Activated T-helper 1 cell treated with anti-CD3 and anti-CD28 coated beads, Interleukin-12 subunit alpha, Interleukin-12 subunit beta, Interleukin-2, Interleukin-4 antibody, amounts not matched to agents 30 ng/mL and 10 ng/mL and 1 ng/mL, durations not matched to agents 14 hours and 24 hours and 36 hours (primary cell): Measurements from ENCODE around the gene GEMIN2. TPM values are rescaled to one million over a fixed set of nuclear protein-coding genes. Genes with fewer than 3 reads are reported as not detected.
A peak's percentile ranks its signal among the peaks of the same experiment; 100 is the strongest.
"Not testable (repeated sequence)": the region's sequence is repeated elsewhere in the genome, so short reads cannot be mapped to it uniquely, and the experiment has no call there.

ENCODE experiments used
- DNase-seq: peaks from one replicate; pipeline ENCODE4 v3.0.0; 2021; ENCODE audit warnings: low spot score
- H3K27ac Mint-ChIP-seq: one replicate; pipeline ENCODE4 v1.8.0; 2021; ENCODE audit warnings: mild to moderate bottlenecking, mixed read lengths
- H3K27me3 Mint-ChIP-seq: one replicate; pipeline ENCODE4 v1.8.0; 2022; ENCODE audit warnings: mild to moderate bottlenecking, moderate library complexity, mixed read lengths; ENCODE audit not compliant: insufficient read depth
- H3K36me3 Mint-ChIP-seq: one replicate; pipeline ENCODE4 v1.8.0; 2021; ENCODE audit warnings: low read depth, mixed read lengths
- H3K4me1 Mint-ChIP-seq: one replicate; pipeline ENCODE4 v1.8.0; 2021; ENCODE audit warnings: low read depth, mixed read lengths
- H3K4me3 Mint-ChIP-seq: one replicate; pipeline ENCODE4 v1.8.0; 2021; ENCODE audit warnings: mild to moderate bottlenecking, moderate library complexity, mixed read lengths
- H3K9me3 Mint-ChIP-seq: one replicate; pipeline ENCODE4 v1.8.0; 2021; ENCODE audit warnings: mixed read lengths
- intact Hi-C: fragments of 100-400 bp; cut with micrococcal nuclease; formaldehyde crosslinking; loops from one replicate; pipeline ENCODE4 v1.15.1; 2024
- total RNA-seq: library from RNA; stranded (reverse); gene quantifications from 2 replicates; pipeline ENCODE4 v1.2.3, GENCODE V29; 2022

The GEMIN2 gene
- total RNA-seq, 1 donor from 2014 or later, result 22.2 TPM

DNA sequence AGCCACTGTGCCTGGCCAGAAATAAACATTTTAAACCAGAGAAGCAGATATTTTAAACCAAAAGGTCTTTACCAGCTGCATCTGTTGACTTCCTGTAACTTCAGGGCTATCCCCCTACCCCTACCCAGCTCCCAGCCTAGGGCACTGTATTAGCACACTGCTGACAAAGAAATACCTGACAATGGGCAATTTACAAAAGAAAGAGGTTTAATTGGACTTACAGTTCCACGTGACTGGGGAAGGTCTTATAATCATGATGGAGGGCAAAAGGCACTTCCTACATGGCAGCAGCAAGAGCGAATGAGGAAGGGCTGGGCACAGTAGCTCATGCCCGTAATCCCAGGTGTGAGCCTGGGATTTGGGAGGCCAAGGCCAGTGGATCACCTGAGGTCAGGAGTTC lies 26.0 kb downstream of the GEMIN2 start:
- Mint-ChIP-seq H3K4me3 (no peak overlapping the region), H3K36me3 (peaks cover 40% of the 10 kb centered on the region), H3K27me3 (no peaks in the 10 kb centered on the region), H3K9me3 (peaks cover 5% of the 10 kb centered on the region), H3K4me1 (peaks cover 4% of the 10 kb centered on the region), H3K27ac (peak overlapping the region; percentile 67)
- intact Hi-C loops, result no loop called here
- DNase-seq, result no peak

DNA sequence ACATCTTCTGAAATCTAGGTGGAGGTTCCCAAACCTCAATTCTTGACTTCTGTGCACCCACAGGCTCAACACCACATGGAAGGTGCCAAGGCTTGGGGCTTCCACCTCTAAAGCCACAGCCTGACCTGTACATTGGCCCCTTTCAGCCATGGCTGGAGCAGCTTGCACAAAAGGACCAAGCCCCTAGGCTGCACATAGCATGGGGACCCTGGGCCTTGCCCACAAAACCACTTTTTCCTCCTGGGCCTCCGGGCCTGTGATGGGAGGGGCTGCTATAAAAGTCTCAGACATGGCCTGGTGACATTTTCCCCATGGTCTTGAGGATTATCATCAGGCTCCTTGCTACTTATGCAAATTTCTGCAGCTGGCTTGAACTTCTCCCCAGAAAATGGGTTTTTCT lies 27.5 kb downstream of the GEMIN2 start:
- H3K4me3 Mint-ChIP-seq, H3K27ac Mint-ChIP-seq, intact Hi-C loops, H3K27me3 Mint-ChIP-seq, H3K9me3 Mint-ChIP-seq, H3K4me1 Mint-ChIP-seq, DNase-seq: not testable (repeated sequence)
- peaks cover 33% of the 10 kb centered on the region for H3K36me3 Mint-ChIP-seq

DNA sequence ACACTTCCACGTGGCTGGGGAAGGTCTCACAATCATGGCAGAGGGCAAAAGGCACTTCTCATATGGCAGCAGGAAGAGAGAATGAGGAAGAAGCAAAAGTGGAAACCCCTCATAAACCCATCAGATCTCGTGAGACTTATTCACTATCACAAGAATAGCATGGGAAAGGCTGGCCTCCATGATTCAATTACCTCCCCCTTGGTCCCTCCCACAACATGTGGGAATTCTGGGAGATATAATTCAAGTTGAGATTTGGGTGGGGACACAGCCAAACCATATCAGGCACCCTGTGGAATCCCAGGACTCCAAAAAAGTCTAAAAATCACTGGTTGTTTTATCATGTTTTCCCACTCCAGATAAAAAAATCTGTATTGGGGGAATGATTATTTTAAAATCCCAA lies 29.1 kb downstream of the GEMIN2 start:
- H3K4me1 Mint-ChIP-seq, DNase-seq, H3K27ac Mint-ChIP-seq, H3K9me3 Mint-ChIP-seq, intact Hi-C loops, H3K27me3 Mint-ChIP-seq, H3K4me3 Mint-ChIP-seq: not testable (repeated sequence)
- H3K36me3 Mint-ChIP-seq, result peaks cover 35% of the 10 kb centered on the region

DNA sequence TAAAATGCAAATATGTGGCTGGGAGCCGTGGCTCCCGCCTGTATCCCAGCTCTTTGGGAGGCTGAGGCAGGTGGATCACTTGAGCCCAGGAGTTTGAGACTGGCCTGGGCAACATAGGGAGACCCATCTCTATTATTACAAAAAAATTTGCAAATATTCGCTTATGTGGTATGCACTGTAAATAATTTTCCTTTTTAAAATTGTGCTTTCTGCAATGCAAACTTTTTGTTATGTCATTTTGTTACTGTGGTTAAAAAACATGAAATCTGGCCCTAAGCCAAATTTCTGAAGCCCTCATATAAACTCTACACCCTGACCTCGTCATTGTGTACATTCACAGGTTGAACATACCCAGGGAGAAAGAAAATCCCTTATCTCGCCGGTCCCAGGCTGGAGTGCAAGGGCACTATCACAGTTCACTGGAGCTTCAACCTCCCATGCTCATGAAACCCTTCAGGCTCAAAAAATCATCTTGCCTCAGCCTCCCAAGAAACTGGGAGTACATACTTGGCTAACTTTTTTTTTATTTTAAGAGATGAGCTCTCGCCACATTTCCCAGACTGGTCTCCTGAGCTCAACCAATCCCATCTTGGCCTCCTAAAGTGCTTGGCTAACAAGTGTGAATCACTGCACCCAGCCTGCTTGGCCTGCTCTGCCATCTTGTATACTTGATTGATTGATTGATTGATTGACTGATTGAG lies 31.3 kb downstream of the GEMIN2 start:
- peaks cover 5% of the 10 kb centered on the region for H3K9me3 Mint-ChIP-seq
- intact Hi-C loops, result no loop called here
- no peak overlapping the region for H3K4me3 Mint-ChIP-seq
- DNase-seq, result no peak
- H3K36me3 Mint-ChIP-seq, result peaks cover 36% of the 10 kb centered on the region
- no peaks in the 10 kb centered on the region for H3K27me3 Mint-ChIP-seq
- no peak overlapping the region for H3K27ac Mint-ChIP-seq
- peaks cover 4% of the 10 kb centered on the region for H3K4me1 Mint-ChIP-seq

DNA sequence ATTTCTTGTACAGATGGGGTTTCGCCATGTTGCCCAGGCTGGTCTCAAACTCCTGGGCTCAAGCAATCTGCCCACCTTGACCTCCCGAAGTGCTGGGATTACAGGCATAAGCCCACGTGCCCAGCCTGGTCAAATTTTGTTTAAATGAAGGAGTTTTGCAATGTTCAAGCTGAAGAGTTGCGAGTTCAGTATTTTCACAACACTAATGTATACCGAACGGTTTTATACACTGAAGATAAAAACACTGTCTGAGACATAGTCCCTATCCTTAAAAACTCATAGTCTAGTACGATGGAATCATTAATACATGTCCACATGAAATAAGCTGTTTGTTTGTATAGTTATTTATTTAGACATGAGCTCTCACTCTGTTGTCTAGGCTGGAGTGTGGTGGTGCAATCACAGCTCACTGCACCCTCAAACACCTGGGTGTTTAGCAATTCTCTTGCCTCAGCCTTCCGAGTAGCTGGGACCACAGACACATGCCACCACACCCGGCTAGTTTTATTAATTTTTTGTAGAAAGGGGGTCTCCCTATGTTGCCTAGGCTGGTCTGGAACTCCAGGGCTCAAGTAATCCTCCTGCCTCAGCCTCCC lies 40.6 kb downstream of the GEMIN2 start:
- Mint-ChIP-seq H3K27me3 (no peaks in the 10 kb centered on the region), H3K9me3 (no peaks in the 10 kb centered on the region), H3K27ac (no peak overlapping the region), H3K4me3 (no peak overlapping the region), H3K36me3 (peaks cover 20% of the 10 kb centered on the region), H3K4me1 (no peaks in the 10 kb centered on the region)
- intact Hi-C loops, result no loop called here
- DNase-seq, result no peak

DNA sequence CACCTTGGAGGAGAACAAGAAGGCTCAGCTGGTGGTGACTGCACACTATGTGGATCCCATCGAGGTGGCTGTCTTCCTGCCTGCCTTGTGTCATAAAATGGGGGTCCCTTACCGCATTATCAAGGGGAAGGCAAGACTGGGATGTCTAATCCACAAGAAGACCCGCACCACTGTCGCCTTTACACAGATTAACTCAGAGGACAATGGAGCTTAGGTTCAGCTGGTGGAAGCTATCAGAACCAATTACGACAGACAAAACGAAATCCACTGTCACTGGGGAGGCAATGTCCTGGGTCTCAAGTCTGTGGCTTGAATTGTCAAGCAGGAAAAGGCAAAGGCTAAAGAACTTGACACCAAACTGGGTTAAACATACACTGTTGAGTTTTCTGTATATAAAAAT lies 43.4 kb downstream of the GEMIN2 start:
- H3K27me3 Mint-ChIP-seq, result no peaks in the 10 kb centered on the region
- no peaks in the 10 kb centered on the region for H3K9me3 Mint-ChIP-seq

DNA sequence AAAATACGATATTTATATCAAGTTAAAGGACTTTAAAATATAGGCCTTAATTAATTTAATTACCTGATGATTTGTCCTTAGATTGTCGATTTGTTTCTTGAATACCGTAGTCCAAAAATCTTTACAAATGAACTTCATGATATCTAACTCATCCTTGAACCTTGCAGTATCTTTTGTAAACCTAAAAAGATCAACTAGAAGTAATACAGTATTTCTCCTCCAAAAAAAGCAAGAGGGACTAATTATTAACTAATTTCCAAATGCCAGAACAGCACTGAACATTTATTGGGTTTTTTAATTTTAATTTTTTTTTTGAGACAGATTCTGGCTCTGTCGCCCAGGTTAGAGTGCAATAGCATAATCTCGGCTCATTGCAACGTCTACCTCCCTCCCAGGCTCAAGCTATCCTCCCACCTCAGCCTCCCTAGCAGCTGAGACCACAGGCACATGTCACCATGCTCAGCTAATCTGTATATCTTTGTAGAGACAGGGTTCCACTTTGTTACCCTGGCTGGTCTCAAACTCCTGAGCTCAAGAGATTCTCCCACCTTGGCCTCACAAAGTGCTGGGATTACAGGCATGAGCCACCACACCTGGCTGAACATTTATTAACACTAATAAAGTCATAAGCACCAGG lies 44.2 kb downstream of the GEMIN2 start:
- H3K4me3 Mint-ChIP-seq, result no peak overlapping the region
- H3K36me3 Mint-ChIP-seq, result peaks cover 25% of the 10 kb centered on the region
- DNase-seq, result no peak

More for the DNA sequence above, 43.4 kb downstream of the GEMIN2 start:
- peaks cover 21% of the 10 kb centered on the region for H3K36me3 Mint-ChIP-seq
- intact Hi-C loops, result no loop called here
- H3K4me3 Mint-ChIP-seq, result no peak overlapping the region
- DNase-seq, result no peak
- no peak overlapping the region for H3K27ac Mint-ChIP-seq
- H3K4me1 Mint-ChIP-seq, result peaks cover 12% of the 10 kb centered on the region

DNA sequence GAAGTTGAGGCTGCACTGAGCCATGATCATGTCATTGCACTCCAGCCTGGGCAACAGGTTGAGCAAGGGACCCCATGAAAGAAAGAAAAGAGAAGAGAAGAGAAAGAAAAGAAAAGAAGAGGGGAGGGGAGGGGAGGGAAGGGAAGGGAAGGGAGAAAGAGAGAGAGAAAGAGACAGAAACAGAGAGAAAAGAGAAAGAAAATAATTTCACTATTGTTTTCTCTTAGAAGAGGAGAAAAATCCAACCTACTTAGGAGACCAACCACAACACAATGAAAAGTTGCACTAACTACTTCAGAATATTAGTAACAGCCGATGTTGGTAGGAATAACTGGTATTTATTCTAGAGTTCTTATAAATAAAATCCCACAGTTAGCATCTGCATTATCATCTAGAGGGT lies 46.4 kb downstream of the GEMIN2 start:
- Mint-ChIP-seq H3K27me3 (no peaks in the 10 kb centered on the region), H3K4me1 (peaks cover 32% of the 10 kb centered on the region), H3K36me3 (peaks cover 30% of the 10 kb centered on the region), H3K9me3 (no peaks in the 10 kb centered on the region), H3K4me3 (no peak overlapping the region), H3K27ac (no peak overlapping the region)
- intact Hi-C loops, result no loop called here
- DNase-seq, result no peak

More for the DNA sequence above, 44.2 kb downstream of the GEMIN2 start:
- no peaks in the 10 kb centered on the region for H3K27me3 Mint-ChIP-seq
- peaks cover 17% of the 10 kb centered on the region for H3K4me1 Mint-ChIP-seq
- H3K9me3 Mint-ChIP-seq, result no peaks in the 10 kb centered on the region
- no peak overlapping the region for H3K27ac Mint-ChIP-seq
- intact Hi-C loops, result no loop called here

DNA sequence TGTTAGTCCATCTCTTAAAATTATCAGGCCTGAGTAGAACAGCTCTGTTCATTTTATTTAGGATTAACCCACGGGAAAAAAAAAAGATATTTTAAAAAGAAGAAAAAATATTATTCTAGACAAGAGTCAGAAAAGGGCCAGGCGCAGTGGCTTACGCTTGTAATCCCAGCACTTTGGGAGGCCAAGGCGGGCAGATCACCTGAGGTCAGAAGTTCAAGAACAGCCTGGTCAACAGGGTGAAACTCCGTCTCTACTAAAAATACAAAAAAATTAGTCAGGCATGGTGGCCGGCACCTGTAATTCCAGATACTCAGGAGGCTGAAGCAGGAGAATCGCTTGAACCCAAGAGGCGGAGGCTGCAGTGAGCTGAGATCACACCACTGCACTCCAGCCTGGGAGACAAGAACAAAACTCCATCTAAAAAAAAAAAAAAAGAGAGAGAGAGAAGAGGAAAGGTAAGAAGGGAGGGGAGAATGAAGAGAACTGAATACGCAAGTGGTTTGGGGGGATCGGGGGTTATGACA lies 53.7 kb downstream of the GEMIN2 start:
- peak overlapping the region; percentile 25 for H3K4me3 Mint-ChIP-seq
- peaks cover 48% of the 10 kb centered on the region for H3K4me1 Mint-ChIP-seq
- intact Hi-C loops, H3K9me3 Mint-ChIP-seq, H3K27ac Mint-ChIP-seq, DNase-seq, H3K27me3 Mint-ChIP-seq: not testable (repeated sequence)
- peaks cover 24% of the 10 kb centered on the region for H3K36me3 Mint-ChIP-seq

DNA sequence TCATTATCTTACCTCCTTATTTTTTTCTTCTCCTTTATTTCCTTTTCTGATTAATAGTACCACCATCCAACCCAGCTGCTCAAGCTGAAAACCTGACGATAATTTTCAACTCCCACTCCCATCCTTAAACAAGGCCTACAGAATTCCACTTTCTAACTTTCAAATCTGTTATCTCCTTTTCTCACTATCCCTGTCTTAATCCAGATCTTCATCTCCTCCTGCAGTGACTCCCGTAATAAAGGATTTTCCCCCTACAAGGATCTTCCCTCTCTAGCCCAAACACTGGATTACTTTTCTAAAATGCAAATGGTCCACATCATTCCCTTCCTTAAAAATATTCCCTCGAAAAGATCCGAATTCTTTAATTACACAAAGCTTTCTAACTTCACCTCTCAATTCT lies 54.5 kb downstream of the GEMIN2 start:
- H3K36me3 Mint-ChIP-seq, result peaks cover 23% of the 10 kb centered on the region
- intact Hi-C loops, result no loop called here
- no peaks in the 10 kb centered on the region for H3K27me3 Mint-ChIP-seq
- DNase-seq, result no peak
- H3K4me1 Mint-ChIP-seq, result peaks cover 44% of the 10 kb centered on the region
- peak overlapping the region; percentile 52 for H3K27ac Mint-ChIP-seq
- H3K4me3 Mint-ChIP-seq, result peak overlapping the region; percentile 87
- no peaks in the 10 kb centered on the region for H3K9me3 Mint-ChIP-seq

DNA sequence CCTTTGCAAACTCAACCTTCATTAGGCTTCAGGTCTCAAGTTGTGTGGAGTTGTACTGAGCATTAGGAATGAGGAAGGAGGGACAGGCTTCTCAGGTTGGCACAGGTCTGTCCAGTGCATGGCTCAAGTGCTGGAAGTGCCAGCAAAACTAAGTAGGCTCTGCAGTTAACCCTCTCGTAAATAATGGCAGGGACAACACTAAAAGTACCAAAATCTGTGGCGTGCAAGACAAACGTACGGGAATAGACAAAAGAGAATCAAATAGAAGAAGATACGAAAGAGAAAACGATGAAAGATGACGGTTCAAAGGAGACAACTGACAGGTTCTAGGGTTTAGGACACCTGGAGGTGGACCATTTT lies 55.4 kb downstream of the GEMIN2 start:
- intact Hi-C loops, result no loop called here
- no peak for DNase-seq
- H3K4me1 Mint-ChIP-seq, result peaks cover 46% of the 10 kb centered on the region
- peak overlapping the region; percentile 87 for H3K4me3 Mint-ChIP-seq
- H3K27me3 Mint-ChIP-seq, result no peaks in the 10 kb centered on the region
- peaks cover 18% of the 10 kb centered on the region for H3K36me3 Mint-ChIP-seq
- peak overlapping the region; percentile 80 for H3K27ac Mint-ChIP-seq
- H3K9me3 Mint-ChIP-seq, result no peaks in the 10 kb centered on the region

DNA sequence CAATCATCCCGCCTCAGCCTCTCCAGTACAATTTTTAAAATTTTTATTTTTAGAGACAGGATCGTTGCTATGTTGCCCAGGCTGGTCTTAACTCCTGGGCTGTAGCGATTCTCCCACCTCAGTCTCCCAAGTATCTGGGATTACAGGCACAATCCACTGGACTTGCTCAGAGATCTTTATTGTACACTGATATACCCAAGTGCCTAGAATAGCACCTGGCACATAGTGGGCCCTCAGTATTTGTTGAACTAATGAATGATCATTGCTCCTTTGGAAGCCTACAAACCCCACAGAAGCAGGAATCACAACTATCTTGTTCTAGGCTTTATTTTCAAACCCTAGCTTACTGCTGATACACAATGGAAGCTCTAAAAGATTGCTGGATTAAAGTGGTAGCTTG lies 59.1 kb downstream of the GEMIN2 start:
- Mint-ChIP-seq H3K4me3 (peak overlapping the region; percentile 56), H3K9me3 (no peaks in the 10 kb centered on the region), H3K27ac (peak overlapping the region; percentile 40), H3K36me3 (peaks cover 26% of the 10 kb centered on the region), H3K27me3 (no peaks in the 10 kb centered on the region), H3K4me1 (peaks cover 32% of the 10 kb centered on the region)
- intact Hi-C loops, result no loop called here
- DNase-seq, result no peak
